GM10266 (cell line): ENCODE measurements around the gene ZNF839.

Experiments used
- DNase-seq: peaks from one replicate; pipeline ENCODE4 v3.0.0; 2012; ENCODE audit errors: extremely low spot score
- CTCF ChIP-seq: IDR thresholded peaks from 2 replicates; pipeline ENCODE4 v1.5.1; 2012; ENCODE audit warnings: mild to moderate bottlenecking, low read depth; ENCODE audit not compliant: control insufficient read depth, insufficient read depth; ENCODE audit errors: missing control alignments

Gene ZNF839

DNA sequence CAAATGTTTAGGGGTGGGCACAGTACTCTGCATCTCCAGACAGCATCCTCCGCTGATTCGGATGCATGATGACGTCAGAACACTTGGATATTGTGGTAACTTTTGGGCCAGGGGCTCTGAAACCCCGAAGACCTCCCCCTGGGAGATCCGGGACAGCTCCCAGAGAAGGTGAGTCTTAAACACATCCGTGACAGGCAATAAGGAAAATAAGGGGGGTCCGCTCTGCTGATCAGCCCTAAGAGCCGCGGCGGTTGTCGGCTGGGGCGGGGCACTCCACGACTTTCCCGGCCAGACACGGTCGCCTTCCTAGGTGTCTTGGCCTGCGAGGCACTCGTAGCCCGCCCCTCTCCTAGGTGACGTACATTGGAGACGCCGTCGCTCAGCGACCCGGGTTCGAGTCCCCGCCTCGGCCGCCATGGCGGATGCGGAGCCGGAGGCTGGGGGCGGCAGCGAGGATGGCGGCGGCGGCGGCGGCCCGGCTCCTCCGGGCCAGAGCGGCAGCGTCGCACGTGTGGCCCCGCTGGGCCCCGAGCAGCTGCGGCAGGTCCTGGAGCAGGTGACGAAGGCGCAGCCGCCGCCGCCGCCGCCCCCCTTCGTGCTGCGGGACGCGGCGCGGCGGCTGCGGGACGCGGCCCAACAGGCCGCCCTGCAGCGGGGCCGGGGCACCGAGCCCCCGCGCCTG lies at the start of gene ZNF839:
Gene ZNF839 (plus strand): TSS at position 396 of the 682 bp plus-strand sequence. CDS start 20 bp downstream, at position 416.
- TF ChIP-seq CTCF: no peak
- peak; percentile 96 for DNase-seq

DNA sequence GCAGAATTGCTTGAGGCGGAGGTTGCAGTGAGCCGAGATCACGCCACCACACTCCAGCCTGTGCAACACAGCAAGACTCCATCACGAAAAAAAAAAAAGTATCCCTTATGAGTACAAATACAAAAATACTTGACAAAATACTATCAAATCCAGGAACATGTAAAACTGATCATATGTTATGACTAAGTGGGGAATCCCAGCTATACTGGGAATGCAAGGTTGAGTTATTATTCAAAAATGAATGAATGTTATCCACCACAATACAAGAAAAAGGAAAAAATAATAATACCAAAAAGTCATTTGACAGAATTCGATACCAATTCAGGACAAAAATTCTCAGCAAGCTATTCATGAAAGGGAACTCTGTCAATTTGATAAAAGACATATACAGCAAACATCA lies 47.2 kb upstream of the ZNF839 start:
- no peak for DNase-seq
- TF ChIP-seq CTCF: no peak

DNA sequence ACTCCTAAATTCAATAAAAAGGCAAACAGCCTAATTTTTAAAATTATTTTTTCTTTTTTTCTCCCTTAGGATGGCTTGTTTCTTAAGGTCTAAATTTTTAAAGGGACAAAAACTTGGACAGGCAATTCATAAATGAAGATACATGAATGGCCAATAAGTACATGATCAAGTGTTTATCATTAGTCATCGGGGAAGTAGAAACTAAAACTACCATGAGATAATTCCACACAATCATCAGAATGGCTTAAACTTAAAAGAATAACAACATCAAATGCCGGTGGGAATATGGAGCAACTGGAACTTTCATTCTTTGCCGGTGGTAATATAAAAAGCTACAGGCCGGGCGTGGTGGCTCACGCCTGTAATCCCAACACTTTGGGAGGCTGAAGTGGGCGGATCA lies 43.7 kb upstream of the ZNF839 start:
- TF ChIP-seq CTCF: no peak
- DNase-seq: no peak

DNA sequence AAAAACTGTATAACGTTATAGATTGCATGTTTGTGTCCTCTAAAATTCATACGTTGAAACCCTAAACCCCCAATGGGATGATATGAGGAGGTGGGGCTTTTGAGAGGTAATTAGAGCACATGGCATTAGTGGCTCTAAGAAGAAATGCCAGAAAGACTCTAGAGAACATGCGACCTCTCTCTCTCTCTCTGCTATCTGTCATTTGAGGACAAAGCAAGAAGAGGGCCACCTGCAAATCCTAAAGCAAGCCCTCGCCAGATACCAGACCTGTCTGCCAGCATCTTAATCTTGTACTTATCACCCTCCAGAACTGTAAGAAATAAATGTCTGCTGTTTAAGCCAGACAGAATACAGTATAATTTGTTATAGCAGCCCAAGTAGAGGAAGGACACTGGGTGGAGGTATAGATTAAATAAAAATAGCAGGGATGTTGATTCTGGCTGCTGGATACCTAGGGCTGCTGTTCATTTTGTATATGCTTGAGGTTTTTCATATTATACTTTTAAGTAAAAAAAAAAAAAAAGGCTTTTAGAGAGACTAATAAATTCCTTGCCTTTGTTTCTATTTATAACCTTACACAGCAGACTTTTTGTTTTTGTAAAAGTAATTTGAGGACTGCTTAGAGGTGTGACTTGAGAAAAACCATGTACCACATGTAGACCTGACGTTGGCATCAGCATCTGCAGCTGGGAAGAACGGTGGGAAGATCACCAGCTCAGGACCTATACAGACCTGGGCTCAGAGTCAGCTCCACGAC lies 41.5 kb upstream of the ZNF839 start:
- TF ChIP-seq CTCF: no peak
- no peak for DNase-seq

- DNase-seq: no peak
- TF ChIP-seq CTCF: no peak
Measured at GRCh38 chr14:102278631-102278935, 41.0 kb upstream of the ZNF839 start.

- no peak for DNase-seq
- no peak for TF ChIP-seq CTCF
Measured at GRCh38 chr14:102279282-102279681, 40.3 kb upstream of the ZNF839 start.

DNA sequence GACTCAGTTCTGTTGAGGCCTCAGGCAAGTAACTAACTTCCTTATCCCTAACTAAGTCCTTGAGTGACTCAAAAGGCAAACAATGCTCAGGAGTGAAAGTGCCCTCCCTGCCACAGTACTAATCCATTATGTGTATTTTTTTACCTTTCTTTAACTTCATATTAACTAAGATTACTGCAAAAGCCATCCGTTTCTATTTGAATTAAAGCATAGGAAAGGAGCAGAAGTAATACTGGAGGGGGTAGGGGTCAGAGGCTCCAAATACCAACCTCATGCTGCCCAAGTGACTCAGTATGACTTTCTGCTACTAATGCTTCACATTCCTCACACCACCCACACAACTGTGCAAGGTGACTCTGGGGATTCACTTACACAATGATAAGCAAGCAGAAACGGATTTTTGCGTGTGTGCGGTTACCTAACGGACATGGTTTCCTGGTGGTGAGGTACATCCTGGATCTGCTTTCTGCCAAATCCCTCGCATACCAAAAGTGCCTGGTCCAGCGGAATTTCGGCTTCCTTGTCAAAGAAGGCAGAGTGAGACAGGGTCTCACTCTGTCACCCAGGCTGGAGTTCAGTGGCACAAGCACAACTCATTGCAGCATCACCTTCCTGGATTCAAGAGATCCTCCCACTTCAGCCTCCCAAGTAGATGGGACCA lies 39.7 kb upstream of the ZNF839 start:
- no peak for TF ChIP-seq CTCF
- DNase-seq: no peak
